ENCODE data around the gene UGT3A1.

The UGT3A1 gene

DNA sequence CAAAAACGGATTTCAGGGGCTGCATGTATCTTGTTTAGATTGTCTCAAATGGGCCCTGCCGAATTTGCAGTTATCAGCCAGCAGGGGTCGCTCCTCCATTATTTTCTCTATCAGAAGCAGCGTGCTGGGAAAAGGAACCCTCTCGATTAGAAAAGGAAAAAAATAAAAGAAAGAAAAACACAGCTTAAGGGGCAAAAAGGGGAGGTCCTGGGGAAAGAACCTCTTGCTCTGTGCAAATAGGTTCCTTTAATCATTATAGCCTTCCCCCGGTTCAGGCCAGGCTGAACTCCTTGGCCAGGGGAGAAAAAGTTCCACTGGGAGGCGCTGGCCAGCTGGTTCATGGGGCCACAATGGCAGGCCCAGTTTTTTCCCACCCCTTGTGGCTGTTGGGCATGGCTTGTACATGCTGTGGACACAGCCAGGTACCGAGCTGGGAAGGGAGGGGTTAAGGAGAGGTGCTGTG is 27.8 kb downstream of the UGT3A1 start:
- H3K4me3 ChIP-seq: no peak overlapping the region
- TF ChIP-seq, protein P1, sequence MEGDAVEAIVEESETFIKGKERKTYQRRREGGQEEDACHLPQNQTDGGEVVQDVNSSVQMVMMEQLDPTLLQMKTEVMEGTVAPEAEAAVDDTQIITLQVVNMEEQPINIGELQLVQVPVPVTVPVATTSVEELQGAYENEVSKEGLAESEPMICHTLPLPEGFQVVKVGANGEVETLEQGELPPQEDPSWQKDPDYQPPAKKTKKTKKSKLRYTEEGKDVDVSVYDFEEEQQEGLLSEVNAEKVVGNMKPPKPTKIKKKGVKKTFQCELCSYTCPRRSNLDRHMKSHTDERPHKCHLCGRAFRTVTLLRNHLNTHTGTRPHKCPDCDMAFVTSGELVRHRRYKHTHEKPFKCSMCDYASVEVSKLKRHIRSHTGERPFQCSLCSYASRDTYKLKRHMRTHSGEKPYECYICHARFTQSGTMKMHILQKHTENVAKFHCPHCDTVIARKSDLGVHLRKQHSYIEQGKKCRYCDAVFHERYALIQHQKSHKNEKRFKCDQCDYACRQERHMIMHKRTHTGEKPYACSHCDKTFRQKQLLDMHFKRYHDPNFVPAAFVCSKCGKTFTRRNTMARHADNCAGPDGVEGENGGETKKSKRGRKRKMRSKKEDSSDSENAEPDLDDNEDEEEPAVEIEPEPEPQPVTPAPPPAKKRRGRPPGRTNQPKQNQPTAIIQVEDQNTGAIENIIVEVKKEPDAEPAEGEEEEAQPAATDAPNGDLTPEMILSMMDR (IDR thresholded peaks at IDR 0.05): no peak
- DNase-seq (ENCODE audit: low spot score): no peak
- H3K27ac ChIP-seq: no peak overlapping the region

DNA sequence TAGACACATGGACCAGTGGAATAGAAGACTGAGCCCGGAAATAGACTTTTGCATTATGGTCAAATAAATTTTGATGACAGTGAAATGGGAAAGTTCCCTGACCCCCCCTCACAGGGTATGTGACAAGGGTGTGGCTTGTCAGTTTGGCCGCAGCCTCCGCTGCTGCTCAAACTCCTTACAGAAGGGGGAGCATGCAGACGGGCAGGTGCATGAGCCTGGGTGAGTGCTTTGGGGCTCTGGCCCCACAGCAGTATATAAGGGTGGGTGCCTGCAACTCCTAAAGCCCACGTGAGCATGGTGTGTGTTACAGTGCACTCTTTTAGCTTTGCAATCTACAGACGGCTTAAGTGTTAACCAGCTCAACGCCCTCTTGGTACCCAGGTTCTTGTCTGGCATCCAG is 30.9 kb downstream of the UGT3A1 start:
- no peak for DNase-seq (ENCODE audit: low spot score)
- TF ChIP-seq, protein P1 (IDR thresholded peaks at IDR 0.05): no peak
- H3K27ac ChIP-seq: no peak overlapping the region
- H3K4me3 ChIP-seq: no peak overlapping the region

DNA sequence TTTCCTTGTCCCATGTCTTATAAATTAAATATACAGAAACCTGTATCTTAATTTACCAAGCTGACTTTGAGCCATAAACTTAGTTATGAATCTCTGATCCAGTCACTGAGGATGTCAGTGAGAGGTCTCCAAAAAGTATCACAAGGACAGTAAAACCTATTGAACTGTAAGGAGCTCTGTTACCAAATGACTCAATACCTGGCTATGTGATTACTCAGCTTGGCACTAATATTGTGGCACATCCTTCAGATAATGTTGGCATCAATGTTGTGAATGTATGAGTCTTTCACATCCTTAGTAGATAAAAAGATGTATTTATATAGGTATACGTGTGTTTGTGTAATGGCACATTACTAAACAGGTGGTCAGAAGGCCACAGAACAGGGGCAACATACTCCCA is 34.8 kb downstream of the UGT3A1 start:
- H3K27ac ChIP-seq: no peak overlapping the region
- no peak for DNase-seq (ENCODE audit: low spot score)
- no peak overlapping the region for H3K4me3 ChIP-seq
- TF ChIP-seq, protein P1 (IDR thresholded peaks at IDR 0.05): no peak

DNA sequence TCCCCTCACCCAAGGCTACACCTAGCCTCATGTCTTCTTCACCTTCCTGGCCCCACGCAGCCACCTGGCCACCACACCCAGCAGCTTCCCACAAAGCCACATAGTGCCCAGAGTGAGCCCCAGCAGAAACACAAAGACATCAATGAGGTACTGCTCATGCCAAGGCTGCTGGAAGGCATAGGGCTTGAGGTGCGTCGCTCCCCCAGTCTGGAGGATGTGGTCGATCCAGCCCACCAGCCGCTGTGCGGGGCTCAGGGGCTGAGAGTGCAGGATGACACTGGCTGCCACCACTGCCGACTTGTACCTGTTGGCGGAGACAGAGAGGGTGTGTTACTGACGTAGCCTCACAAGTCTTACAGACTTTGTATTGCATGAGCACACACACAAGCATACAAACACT is 37.0 kb downstream of the UGT3A1 start:
- Histone ChIP-seq H3K27ac (no peak overlapping the region), H3K4me3 (no peak overlapping the region)
- DNase-seq (ENCODE audit: low spot score): no peak
- TF ChIP-seq, protein P1 (IDR thresholded peaks at IDR 0.05): no peak

DNA sequence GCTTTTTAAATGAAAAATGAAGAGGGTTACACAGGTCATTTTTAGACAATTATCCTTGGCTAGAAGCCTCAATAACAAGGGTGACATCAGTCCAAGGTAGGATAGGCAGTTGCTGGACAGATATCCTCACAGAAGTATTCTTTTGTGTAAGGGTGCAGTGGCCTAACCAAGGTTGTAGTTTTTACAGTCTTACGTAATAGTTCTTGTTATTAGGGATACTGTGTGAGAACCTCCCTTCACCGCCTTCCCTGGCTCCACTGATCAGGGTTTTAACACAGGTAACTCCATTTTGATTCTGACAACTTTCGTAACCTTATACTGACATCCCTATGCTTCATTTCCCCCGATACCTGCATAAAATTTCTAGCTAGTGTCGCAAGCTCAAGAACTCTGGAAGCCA is 44.1 kb downstream of the UGT3A1 start:
- DNase-seq (ENCODE audit: low spot score): no peak
- H3K4me3 ChIP-seq: no peak overlapping the region
- H3K27ac ChIP-seq: no peak overlapping the region
- TF ChIP-seq, protein P1 (IDR thresholded peaks at IDR 0.05): no peak

DNA sequence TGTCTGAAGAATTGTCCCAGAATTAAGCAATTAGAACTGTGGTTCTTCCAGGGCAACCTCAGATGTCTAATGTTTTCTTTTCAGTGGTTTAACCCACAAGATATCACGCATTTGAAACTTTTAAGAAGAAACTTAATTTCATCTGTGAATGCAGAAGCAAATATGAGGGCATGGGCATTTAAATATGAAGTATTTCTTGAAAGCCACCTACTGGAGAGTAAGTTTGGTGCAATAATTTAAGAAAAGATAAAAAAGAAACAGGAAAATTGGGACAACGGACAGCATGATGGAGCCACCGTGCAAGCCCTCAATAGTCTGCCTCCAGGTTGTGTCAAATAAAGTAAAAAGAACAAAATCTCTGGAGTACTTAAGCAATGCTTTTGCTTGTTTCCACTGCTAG is 51.6 kb downstream of the UGT3A1 start:
- Histone ChIP-seq H3K27ac (no peak overlapping the region), H3K4me3 (no peak overlapping the region)
- TF ChIP-seq, protein P1 (IDR thresholded peaks at IDR 0.05): no peak
- DNase-seq (ENCODE audit: low spot score): no peak

DNA sequence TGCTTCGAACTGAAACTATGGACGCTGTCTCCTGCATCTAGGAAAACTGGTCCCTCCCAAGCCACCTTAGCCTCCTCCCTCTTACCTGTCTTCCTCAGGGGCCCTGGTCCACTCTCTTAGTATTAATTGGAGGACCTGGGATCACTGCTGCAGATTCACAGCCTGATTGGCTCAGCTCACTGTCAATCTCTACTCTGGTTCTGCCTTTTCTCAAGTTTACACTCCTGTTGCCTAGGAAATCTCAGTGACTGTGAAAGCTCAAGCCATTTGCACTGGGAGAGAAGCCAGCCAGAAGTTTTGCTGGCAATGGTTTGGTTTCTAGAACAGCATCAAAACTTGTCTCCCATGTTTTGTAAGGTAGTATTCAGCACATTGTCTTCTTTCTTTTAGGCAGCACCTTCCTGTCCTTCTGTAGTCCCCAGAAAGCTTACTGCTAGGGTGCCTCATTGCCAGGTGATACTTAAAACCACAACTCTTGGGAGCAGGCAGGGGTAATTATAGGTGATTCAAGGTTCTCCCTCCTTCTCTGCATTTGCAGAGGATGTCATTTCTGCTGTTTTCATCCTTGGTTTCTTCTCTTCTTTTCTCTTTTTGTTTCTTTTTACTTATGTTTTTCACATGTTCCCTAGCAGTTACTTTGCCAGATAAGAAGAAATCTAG is 52.5 kb downstream of the UGT3A1 start, which contains the start of gene CAPSL:
TSS of gene CAPSL (minus strand) at position 55 of the 660 bp plus-strand sequence. CDS start 17,502 bp downstream, outside the sequence.
- TF ChIP-seq, protein P1 (IDR thresholded peaks at IDR 0.05): no peak
- no peak within 1 kb of the TSS for H3K4me3 ChIP-seq
- no peak for DNase-seq (ENCODE audit: low spot score)
- H3K27ac ChIP-seq: no peak within 1 kb of the TSS
